ENCODE data around the gene HDC.

The HDC gene

DNA sequence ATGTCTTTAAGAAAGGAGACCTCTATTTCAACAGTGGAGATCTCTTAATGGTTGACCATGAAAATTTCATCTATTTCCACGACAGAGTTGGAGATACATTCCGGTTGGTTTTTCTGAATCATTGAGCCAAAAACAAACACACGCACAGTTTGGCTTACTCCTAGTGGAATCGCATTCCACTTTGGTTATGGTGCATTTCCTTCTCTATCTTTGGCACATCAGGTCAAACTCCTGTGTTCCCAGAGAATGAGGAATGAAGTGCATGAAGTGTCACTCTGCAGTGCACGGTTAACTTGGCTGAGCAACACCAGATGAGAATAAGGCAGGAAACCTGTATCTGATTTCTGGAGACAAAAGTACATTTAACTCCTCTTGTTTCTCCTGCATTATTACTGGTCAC, 38.5 kb downstream of the HDC start:
- no peak for DNase-seq (ENCODE audit: low read depth)

DNA sequence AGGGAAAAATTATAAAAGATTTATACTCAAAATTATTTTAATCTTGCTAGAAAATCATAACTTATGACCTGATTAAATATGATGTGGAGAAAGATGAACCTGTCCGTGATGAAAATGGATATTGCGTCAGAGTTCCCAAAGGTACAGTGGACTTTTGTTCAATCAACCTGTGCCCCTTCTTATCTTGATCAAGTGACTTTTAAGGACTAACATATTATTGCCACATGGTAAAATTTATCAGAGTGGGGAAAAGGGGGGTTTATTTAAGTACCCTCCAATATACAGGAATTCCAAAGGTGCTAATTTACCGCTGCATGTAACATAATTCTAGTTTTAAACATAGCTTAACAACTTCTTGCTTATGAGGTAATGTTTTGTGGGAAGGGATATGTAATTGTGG, 39.6 kb downstream of the HDC start:
- no peak for DNase-seq (ENCODE audit: low read depth)

DNA sequence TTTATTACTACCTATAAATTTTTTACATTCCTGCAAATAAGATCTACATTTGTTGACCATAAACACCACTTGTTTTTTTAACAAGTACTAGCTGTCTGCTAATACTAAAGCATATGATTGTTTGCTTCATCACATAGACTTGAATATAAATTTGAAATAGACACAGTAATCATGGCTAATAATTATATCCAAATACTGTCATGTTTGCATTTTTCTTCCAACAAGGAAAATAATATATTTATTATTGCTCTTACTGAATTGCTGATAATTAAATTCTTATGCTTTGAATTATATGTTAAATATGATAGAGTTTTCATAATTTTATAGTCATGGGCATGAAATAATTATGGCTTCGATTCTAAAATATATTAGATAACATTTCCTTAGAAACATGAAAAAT, 40.5 kb downstream of the HDC start:
- no peak for DNase-seq (ENCODE audit: low read depth)

DNA sequence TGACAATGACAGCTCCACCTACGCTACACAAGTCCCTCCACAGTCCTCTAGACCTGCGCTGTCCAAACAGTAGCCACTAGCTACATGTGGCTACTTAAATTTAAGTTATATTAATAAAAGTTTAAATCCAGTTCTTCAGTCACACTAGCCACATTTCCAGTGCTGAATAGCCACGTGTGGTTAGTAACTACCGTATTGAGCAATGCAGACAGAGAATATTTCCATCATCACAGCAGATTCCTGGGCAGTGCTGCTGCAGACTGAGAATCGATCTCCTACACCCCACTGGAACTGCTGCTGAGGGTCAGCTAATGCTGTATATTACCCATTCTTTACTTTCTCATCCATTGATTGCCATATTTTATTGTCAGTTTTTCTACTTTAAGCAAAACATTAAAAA, 40.9 kb downstream of the HDC start:
- no peak for DNase-seq (ENCODE audit: low read depth)

DNA sequence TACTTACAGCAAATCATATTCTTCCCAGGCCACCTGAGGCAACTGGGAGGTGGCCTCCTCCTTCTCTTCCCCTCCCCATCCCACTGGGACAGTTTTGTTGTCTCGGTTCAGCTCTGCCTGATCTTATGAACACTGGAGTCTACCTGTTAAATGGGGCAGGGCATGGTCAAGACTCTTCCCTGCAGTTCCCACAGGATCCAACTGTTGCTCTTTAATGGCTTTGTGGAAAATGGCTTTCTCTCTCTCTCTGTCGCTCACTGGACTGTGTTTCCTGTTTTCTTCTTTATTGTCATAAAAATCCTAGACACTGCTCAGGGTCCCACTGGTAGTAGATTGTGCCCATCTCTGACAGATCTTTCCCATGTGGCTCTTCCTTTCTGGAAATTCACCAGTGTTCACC, 43.3 kb downstream of the HDC start:
- no peak for DNase-seq (ENCODE audit: low read depth)

DNA sequence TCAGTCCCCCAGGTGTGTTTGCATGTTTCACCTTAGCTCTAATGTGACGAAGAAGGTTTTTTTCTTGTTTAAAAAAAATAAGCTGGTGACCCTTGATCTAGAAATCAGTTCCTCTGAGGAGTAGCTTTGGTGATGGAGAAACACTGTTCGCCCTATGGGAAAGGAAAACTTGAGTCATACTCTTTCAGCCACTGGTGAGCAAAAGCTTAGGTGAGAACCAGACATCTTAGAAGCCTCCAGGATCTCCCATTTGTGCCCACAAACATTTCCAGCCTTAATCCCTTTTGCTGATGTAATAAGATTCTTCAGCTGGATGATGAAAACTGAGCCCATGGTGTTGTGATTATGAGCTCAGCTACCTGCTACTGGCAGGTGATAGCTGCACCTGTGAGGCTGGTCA, 45.7 kb downstream of the HDC start:
- no peak for DNase-seq (ENCODE audit: low read depth)

DNA sequence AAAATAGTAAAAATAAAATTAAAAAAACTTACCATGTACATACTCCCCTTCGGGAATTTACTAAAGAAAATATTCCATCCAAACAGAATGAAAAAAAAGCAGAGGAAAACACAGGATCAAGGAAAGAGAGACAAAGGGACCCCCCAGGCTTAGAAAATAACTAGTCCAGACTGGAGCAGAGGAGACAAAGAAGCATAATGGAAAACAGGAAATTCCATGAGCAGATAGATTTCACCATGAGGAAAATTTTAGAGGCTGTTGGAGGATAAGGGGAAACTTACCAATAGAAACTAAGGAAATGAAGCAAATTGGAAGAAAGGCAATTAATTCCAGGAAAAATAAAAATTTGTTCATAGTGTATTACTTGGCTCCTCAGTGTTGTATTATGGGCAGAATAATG, 46.8 kb downstream of the HDC start:
- DNase-seq (ENCODE audit: low read depth) = no peak

DNA sequence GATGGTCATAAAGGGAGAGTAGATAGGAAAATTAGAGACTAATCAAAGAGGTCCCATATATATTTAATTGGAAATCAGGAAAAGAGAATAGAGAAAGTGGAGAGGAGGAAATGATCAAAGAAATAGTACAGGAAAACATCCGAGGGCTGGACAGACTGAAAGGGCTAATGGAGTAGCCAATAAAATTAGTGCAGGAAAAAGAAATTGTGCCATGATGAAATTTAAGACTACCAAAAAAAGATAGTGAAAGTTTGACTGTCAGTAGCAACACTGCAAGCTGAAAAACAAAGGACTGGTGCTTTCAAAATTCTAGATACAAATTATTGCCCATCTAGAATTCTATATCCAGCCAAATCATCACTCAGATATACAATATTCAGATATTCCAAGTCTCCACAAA, 47.2 kb downstream of the HDC start:
- no peak for DNase-seq (ENCODE audit: low read depth)

DNA sequence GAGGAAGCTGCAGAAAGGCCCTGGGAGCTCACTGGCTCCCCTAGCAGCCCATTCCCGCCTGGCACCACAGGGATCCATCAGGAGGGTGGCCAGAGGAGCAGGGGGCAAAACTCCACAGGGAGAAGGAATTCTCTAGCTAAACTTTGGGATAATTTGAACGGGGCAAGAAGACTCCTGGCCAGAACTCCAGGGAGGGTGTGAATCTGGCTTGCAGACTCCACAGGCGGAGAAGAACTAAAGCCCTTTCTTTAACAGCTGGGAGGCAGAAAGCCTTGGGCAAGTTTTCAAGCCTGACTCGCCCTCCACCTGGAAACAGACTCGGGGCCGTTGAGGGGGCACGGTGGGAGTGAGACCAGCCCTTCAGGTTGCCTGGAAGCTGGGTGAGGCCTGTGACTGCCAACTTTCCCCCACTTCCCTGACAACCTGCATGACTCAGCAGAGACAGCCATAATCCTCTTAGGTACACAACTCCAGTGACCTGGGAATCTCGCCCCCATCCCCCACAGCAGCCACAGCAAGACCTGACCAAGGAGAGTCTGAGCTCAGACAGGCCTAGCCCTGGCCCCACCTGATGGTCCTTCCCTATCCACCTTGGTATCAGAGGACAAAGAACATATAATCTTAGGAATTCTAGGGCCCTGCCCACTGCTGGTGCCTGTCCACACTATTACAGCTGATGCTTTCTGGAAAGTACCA, 54.9 kb downstream of the HDC start:
- DNase-seq (ENCODE audit: low read depth) = no peak

DNA sequence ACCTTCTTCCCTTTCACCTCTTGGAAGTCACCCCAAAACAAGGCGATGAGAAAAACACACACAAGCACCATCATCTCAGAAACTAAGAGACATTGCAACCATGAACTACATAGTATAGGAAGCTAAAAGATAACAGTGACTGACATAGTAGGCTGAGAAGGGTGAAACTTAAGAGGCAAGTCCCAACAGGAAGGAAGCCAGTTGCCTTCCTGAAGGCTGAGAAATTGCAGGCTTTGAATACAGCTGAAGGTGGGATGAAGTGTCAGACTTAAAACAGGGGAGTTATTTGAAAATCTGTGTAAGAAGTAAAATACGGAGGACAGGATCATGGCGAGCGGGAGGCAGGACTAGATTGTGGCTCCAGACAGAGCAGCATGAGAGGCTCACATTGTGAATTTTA, 55.7 kb downstream of the HDC start:
- DNase-seq (ENCODE audit: low read depth) = no peak

DNA sequence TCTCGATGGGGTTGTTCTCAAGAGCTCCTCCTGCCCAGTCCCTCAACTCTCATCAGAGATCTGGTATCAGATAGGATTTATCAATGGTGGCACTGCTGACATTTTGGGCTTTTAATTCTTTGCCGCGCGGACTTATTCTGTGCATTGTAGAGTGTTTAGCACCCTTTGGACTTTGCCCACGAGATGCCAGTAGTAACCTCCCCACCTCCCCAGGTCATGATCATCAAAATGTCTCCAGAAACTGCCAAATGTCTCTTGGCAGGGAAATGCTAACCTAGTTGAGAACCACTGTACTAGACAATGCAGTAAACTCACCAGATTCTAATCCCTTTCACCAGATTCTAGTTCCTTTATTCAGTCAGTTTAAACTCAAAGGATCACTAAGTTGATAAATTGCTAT, 59.5 kb downstream of the HDC start:
- DNase-seq (ENCODE audit: low read depth) = no peak

DNA sequence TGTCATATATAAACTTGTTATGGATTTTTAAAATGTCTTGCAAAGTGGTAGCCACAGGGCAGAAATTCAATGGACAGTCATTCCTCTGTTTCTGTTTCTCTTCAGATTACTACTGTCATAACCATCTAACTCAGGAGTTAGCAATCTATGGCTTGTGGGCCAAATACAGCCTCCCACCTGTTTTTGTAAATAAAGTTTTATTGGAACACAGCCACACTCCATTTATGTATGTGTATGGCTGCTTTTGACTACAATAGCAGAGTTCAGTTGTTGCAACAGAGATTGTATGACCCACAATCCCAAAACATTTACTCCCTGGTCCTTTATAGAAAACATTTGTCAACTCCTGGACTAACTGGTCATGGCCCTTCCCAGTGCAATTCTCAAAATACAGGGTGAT, 63.5 kb downstream of the HDC start:
- no peak for DNase-seq (ENCODE audit: low read depth)

DNA sequence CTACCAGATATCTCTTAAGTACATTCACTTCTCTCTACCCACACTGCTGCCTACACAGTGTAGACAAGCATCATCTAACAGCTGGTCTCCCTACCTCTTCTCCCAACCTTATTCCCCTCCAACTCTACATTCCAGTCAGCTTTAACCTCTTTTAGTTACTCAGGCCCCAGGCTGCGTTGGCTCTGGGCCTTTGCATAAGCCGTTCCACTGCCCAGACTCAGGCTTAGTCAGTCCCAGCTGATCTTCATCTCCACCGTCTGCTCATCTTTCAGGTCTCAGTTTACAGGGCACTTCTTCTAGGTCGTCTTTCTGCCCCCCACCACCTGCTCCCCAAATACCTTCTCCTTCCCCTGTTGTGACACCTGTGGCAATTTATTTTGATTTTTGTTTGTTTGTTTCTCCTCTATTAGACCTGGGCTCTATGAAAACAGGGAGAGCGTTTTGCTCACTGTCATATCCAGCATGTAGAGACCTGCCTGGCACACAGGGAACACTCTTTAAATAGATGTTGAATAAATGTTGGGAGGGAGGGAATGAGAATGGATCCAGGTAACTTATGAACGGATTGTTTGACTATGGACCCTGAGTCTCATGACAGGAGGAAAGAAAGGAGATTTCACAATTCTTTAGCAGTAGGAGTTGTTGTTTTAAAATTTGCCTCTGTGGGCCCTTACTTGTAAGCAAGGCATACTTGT, 72.5 kb downstream of the HDC start:
- DNase-seq (ENCODE audit: low read depth) = no peak

DNA sequence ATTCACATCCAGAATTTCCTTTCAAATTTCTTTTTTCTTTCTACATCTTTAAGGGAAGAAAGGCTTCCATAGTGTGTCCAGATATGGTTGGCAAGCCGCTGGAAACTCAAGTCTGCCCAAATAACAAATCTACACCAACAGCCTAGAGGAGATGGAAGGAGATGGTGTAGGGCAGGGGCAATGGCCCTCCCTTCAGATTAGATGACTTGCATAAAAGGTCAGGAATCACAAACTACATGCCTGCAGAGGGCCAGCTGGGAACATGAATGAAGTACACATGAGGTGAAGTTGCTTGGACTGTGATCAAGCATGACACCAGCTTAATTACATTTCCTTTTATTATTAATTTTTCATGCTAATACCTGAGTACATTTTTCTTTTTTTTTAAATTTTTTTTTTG, 73.4 kb downstream of the HDC start:
- DNase-seq (ENCODE audit: low read depth) = no peak

Data from activated T-cell treated with anti-CD3 and anti-CD28 coated beads for 24 hours (primary cell).